Osteoblast (primary cell): ENCODE results near the gene ATRIP. TPM values are rescaled to one million over a fixed set of nuclear protein-coding genes. Genes with fewer than 3 reads are reported as not detected.

Experiments
- DNase-seq: peaks from one replicate; pipeline ENCODE4 v3.0.0; 2011; ENCODE audit warnings: low spot score, mixed read lengths; ENCODE audit not compliant: insufficient read length; ENCODE audit errors: missing footprints
- H2AFZ ChIP-seq: 2 replicates; pipeline ENCODE4 v1.6.0; 2011; ENCODE audit warnings: mild to moderate bottlenecking, low read length
- H3K27ac ChIP-seq: 2 replicates; pipeline ENCODE4 v1.5.1; 2011; ENCODE audit warnings: mild to moderate bottlenecking, low read depth, low read length, moderate library complexity
- H3K27me3 ChIP-seq: 2 replicates; pipeline ENCODE4 v1.6.0; 2012; ENCODE audit warnings: mild to moderate bottlenecking, control low read depth, inconsistent platforms, low read length, moderate library complexity; ENCODE audit not compliant: insufficient read depth
- H3K36me3 ChIP-seq: 2 replicates; pipeline ENCODE4 v1.5.1; 2011; ENCODE audit warnings: mild to moderate bottlenecking, low read length, control low read depth, moderate library complexity; ENCODE audit not compliant: insufficient read depth
- H3K4me1 ChIP-seq: 2 replicates; pipeline ENCODE4 v1.5.1; 2011; ENCODE audit warnings: mild to moderate bottlenecking, low read length, control low read depth, moderate library complexity; ENCODE audit not compliant: insufficient read depth
- H3K4me2 ChIP-seq: 2 replicates; pipeline ENCODE4 v1.6.0; 2011; ENCODE audit warnings: mild to moderate bottlenecking, low read length; ENCODE audit not compliant: insufficient read depth
- H3K4me3 ChIP-seq: fragments of 200-600 bp; sonication (generic); 3 replicates; pipeline ENCODE4 v1.5.1; 2012; ENCODE audit warnings: mild to moderate bottlenecking, low read length, inconsistent platforms; ENCODE audit not compliant: insufficient read depth
- H3K79me2 ChIP-seq: 2 replicates; pipeline ENCODE4 v1.6.0; 2012; ENCODE audit warnings: mild to moderate bottlenecking, low read length, control low read depth, inconsistent platforms; ENCODE audit not compliant: insufficient read depth
- H3K9me3 ChIP-seq: 2 replicates; pipeline ENCODE4 v1.5.1; 2011; ENCODE audit warnings: low read depth, low read length, control low read depth
- H4K20me1 ChIP-seq: 2 replicates; pipeline ENCODE4 v1.6.0; 2012; ENCODE audit warnings: mild to moderate bottlenecking, low read length, control low read depth; ENCODE audit not compliant: insufficient read depth
- total RNA-seq: library from RNA; depleted of rRNA; stranded (reverse); fragments of >200 nt; gene quantifications from 2 replicates; pipeline ENCODE4 v1.2.3, GENCODE V29; 2012
- TF ChIP-seq, protein P1 (sequence below): IDR thresholded peaks from 2 replicates; pipeline ENCODE4 v1.5.1; 2011; ENCODE audit warnings: mild to moderate bottlenecking, low read depth, low read length, moderate library complexity; ENCODE audit errors: extremely low read depth

The ATRIP gene
- total RNA-seq, 1 donor: 5.1 TPM

GRCh38 chr3:48451270-48451669 lies 4.7 kb downstream of the ATRIP start:
- Histone ChIP-seq H3K4me1 (peaks cover 8% of the 10 kb centered on the region), H3K36me3 (peaks cover 32% of the 10 kb centered on the region), H3K9me3 (no peaks in the 10 kb centered on the region), H3K4me2 (no peak overlapping the region), H4K20me1 (no peaks in the 10 kb centered on the region), H3K4me3 (no peak overlapping the region), H3K27me3 (no peaks in the 10 kb centered on the region), H2AFZ (no peak overlapping the region), H3K79me2 (peaks cover 19% of the 10 kb centered on the region), H3K27ac (no peak overlapping the region)
- TF ChIP-seq, protein P1, sequence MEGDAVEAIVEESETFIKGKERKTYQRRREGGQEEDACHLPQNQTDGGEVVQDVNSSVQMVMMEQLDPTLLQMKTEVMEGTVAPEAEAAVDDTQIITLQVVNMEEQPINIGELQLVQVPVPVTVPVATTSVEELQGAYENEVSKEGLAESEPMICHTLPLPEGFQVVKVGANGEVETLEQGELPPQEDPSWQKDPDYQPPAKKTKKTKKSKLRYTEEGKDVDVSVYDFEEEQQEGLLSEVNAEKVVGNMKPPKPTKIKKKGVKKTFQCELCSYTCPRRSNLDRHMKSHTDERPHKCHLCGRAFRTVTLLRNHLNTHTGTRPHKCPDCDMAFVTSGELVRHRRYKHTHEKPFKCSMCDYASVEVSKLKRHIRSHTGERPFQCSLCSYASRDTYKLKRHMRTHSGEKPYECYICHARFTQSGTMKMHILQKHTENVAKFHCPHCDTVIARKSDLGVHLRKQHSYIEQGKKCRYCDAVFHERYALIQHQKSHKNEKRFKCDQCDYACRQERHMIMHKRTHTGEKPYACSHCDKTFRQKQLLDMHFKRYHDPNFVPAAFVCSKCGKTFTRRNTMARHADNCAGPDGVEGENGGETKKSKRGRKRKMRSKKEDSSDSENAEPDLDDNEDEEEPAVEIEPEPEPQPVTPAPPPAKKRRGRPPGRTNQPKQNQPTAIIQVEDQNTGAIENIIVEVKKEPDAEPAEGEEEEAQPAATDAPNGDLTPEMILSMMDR: no peak
- no peak for DNase-seq

- Histone ChIP-seq H3K9me3 (no peaks in the 10 kb centered on the region), H3K36me3 (peaks cover 60% of the 10 kb centered on the region), H3K4me3 (no peak overlapping the region), H3K79me2 (no peaks in the 10 kb centered on the region), H3K27me3 (no peaks in the 10 kb centered on the region), H3K4me1 (no peaks in the 10 kb centered on the region), H3K27ac (no peak overlapping the region), H4K20me1 (no peaks in the 10 kb centered on the region), H3K4me2 (no peak overlapping the region), H2AFZ (no peak overlapping the region)
- TF ChIP-seq, protein P1: no peak
- no peak for DNase-seq
These were observed 9.9 kb downstream of the ATRIP start for GRCh38 chr3:48456456-48456855.

DNA sequence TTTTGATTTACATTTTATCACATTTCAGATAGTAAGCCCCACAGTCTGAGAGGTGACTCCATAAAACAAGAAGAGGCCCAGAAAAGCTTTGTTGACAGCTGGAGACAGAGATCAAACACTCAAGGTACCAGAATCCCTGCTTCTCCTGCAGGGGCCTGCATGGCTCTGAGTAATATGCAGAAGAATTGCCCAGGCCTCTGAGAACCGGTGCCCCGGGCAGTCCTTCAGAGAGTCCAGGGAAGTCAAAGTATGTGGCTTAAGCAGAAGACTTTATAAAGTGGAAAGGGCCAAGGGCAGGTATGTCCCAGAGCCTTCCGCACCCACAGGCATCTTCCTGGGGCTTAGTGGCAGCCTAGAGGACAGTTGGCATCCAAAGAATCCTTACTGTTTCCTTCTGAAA lies 12.8 kb downstream of the ATRIP start:
- Histone ChIP-seq H3K4me1 (no peaks in the 10 kb centered on the region), H3K36me3 (peaks cover 46% of the 10 kb centered on the region)
- DNase-seq: no peak

DNA sequence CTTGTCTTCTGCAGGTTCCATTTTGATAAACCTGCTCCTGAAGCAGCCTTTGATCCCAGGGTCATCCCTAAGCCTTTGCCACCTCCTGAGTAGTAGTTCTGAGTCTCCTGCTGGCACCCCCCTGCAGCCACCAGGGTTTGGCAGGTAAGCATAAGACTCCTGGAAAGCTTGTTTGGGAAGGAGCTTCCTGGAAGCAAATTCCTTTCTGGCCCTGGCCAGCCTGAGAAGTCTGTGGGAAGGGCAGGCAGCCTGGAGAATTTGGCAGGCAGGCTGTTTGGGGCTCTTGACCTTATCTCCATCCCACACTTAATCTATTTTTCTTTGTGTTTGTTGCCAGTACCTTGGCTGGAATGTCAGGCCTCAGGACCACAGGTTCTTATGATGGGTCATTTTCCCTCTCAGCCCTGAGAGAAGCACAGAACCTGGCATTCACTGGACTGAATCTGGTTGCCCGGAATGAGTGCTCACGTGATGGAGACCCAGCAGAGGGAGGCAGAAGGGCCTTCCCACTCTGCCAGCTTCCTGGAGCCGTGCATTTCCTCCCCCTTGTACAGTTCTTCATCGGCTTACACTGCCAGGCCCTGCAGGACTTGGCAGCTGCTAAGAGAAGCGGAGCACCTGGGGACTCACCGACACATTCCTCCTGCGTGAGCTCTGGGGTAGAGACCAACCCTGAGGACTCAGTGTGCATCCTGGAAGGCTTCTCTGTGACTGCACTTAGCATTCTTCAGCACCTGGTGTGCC lies 13.4 kb downstream of the ATRIP start:
- no peak overlapping the region for H3K27ac ChIP-seq
- no peak overlapping the region for H2AFZ ChIP-seq
- no peaks in the 10 kb centered on the region for H3K9me3 ChIP-seq
- no peaks in the 10 kb centered on the region for H3K27me3 ChIP-seq
- peaks cover under 1% of the 10 kb centered on the region for H3K4me1 ChIP-seq
- no peaks in the 10 kb centered on the region for H4K20me1 ChIP-seq
- no peak overlapping the region for H3K4me2 ChIP-seq
- no peak overlapping the region for H3K4me3 ChIP-seq
- no peak for DNase-seq
- H3K36me3 ChIP-seq: peaks cover 42% of the 10 kb centered on the region
- no peaks in the 10 kb centered on the region for H3K79me2 ChIP-seq
- TF ChIP-seq, protein P1: no peak

More for the DNA sequence above, 12.8 kb downstream of the ATRIP start:
- Histone ChIP-seq H3K27ac (no peak overlapping the region), H2AFZ (no peak overlapping the region), H4K20me1 (no peaks in the 10 kb centered on the region), H3K79me2 (no peaks in the 10 kb centered on the region), H3K4me2 (no peak overlapping the region), H3K9me3 (no peaks in the 10 kb centered on the region), H3K4me3 (no peak overlapping the region), H3K27me3 (no peaks in the 10 kb centered on the region)
- TF ChIP-seq, protein P1: no peak
